GM12864 (cell line): ENCODE measurements around the gene LAMA2.

Experiments
- DNase-seq: peaks from one replicate; pipeline ENCODE4 v3.0.0-alpha.2; 2011; ENCODE audit warnings: low read depth
- H3K4me3 ChIP-seq: 2 replicates; pipeline ENCODE4 v1.5.1; 2011; ENCODE audit warnings: mild to moderate bottlenecking, low read depth, low read length, control low read depth
- CTCF ChIP-seq: IDR thresholded peaks from 2 replicates; pipeline ENCODE4 v1.5.1; 2011; ENCODE audit warnings: low read depth, mild to moderate bottlenecking, moderate library complexity, low read length, control low read depth, inconsistent platforms; ENCODE audit errors: missing control alignments

Gene LAMA2

GRCh38 chr6:129100164-129100563 lies 217.2 kb downstream of the LAMA2 start:
- H3K4me3 ChIP-seq: no peak overlapping the region
- no peak for DNase-seq
- no peak for TF ChIP-seq CTCF

- no peak overlapping the region for H3K4me3 ChIP-seq
- no peak for TF ChIP-seq CTCF
- no peak for DNase-seq
These were observed 219.8 kb downstream of the LAMA2 start for GRCh38 chr6:129102741-129103140.

GRCh38 chr6:129104131-129104530 lies 221.2 kb downstream of the LAMA2 start:
- H3K4me3 ChIP-seq: no peak overlapping the region
- no peak for DNase-seq
- TF ChIP-seq CTCF: no peak

GRCh38 chr6:129104560-129104959 lies 221.6 kb downstream of the LAMA2 start:
- DNase-seq: no peak
- no peak overlapping the region for H3K4me3 ChIP-seq
- no peak for TF ChIP-seq CTCF

GRCh38 chr6:129105035-129105434 lies 222.1 kb downstream of the LAMA2 start:
- H3K4me3 ChIP-seq: no peak overlapping the region
- no peak for DNase-seq
- no peak for TF ChIP-seq CTCF

- no peak overlapping the region for H3K4me3 ChIP-seq
- no peak for TF ChIP-seq CTCF
- DNase-seq: no peak
These were observed 222.9 kb downstream of the LAMA2 start for GRCh38 chr6:129105793-129106192.

GRCh38 chr6:129108337-129108736 lies 225.4 kb downstream of the LAMA2 start:
- no peak for DNase-seq
- H3K4me3 ChIP-seq: no peak overlapping the region
- TF ChIP-seq CTCF: no peak
